Activated T-cell treated with anti-CD3 and anti-CD28 coated beads, Interleukin-2, amount 50 U/mL, for 24 hours (primary cell): ENCODE measurements around the gene PTPRG.

Experiments used
- DNase-seq: peaks from one replicate; pipeline ENCODE4 v3.0.0-alpha.2; 2020
- H3K27ac Mint-ChIP-seq: 2 replicates; pipeline ENCODE4 v1.8.0; 2020; ENCODE audit warnings: mild to moderate bottlenecking, mixed read lengths
- H3K27me3 Mint-ChIP-seq: 2 replicates; pipeline ENCODE4 v1.8.0; 2020; ENCODE audit warnings: mixed read lengths
- H3K36me3 Mint-ChIP-seq: 2 replicates; pipeline ENCODE4 v1.8.0; 2020; ENCODE audit warnings: low read depth, mixed read lengths
- H3K4me1 Mint-ChIP-seq: 2 replicates; pipeline ENCODE4 v1.8.0; 2020; ENCODE audit warnings: low read depth, mixed read lengths
- H3K4me3 Mint-ChIP-seq: 2 replicates; pipeline ENCODE4 v1.8.0; 2020; ENCODE audit warnings: mild to moderate bottlenecking, moderate library complexity, mixed read lengths
- H3K9me3 Mint-ChIP-seq: 2 replicates; pipeline ENCODE4 v1.8.0; 2020; ENCODE audit warnings: mixed read lengths

The PTPRG gene

DNA sequence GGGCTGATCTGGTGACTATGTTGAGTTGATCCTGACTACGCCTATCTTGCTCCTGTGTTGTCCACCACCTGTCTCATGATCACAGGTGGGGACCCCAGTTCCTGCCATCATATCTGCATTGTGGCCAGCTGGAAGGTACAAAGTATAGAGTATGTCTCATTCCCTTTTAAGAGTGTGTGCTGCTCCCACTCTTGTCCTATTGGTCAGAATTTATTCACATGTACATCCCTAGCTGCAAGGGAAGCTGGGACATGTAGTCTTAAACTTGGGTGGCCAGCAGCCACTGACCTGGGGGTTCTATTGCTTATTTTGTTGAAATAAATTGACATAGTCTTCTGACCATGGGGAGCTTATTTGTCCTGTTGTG, 373.1 kb downstream of the PTPRG start:
- Mint-ChIP-seq H3K36me3 (no peaks in the 10 kb centered on the region), H3K27me3 (no peaks in the 10 kb centered on the region), H3K4me1 (no peaks in the 10 kb centered on the region), H3K4me3 (no peak overlapping the region), H3K27ac (no peak overlapping the region), H3K9me3 (peaks cover 11% of the 10 kb centered on the region)
- DNase-seq: no peak

DNA sequence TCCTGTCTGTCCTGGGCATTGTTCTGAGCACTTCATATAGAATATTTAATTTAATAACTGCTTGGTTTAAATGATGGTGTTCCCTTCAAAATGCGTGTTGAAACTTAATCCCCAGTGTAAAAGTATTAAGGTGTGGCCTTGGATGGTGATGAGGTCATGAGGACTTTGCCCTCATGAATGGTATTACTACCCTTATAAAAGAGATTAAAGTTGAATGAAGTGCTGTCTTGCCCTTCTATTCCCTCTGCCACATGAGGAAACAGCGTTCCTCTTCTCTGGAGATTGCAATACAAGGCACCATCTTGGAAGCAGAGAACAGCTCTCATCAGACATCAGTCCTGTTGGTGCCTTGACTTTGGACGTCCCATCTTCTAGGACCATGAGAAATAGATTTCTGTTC, 374.4 kb downstream of the PTPRG start:
- Mint-ChIP-seq H3K4me3 (no peak overlapping the region), H3K4me1 (no peaks in the 10 kb centered on the region), H3K27me3 (no peaks in the 10 kb centered on the region), H3K36me3 (no peaks in the 10 kb centered on the region), H3K27ac (no peak overlapping the region), H3K9me3 (peaks cover 10% of the 10 kb centered on the region)
- DNase-seq: no peak

DNA sequence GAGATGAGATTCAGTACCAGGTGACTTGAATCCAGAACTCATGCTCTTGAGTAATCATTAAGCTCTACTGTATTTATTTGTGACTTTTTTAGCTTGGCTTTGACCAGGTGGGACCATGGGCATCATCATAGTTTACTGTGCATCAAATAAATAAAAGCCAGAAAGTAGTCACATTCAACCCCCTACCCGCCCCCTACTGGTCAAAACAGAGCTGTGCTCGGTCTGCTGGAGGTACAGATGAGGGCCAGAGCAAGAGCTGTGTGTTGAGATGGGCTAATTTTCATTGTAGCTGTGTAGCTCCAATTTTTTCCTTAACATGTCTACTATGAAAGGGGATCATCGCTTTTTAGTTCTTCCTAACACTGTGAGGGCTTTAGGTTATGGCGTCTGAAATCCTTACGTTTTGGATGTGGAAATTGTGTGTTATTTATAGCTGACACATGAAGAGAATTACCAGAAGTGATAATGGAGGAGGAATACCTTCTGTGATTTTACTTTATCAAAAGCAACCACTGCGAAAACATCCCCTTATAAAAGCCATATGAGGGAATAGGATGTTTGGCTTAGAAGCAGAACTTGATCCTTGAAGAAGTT, 375.1 kb downstream of the PTPRG start:
- H3K4me3 Mint-ChIP-seq: no peak overlapping the region
- no peaks in the 10 kb centered on the region for H3K36me3 Mint-ChIP-seq
- no peak for DNase-seq
- H3K27me3 Mint-ChIP-seq: no peaks in the 10 kb centered on the region
- peaks cover 7% of the 10 kb centered on the region for H3K9me3 Mint-ChIP-seq
- no peak overlapping the region for H3K27ac Mint-ChIP-seq
- no peaks in the 10 kb centered on the region for H3K4me1 Mint-ChIP-seq

DNA sequence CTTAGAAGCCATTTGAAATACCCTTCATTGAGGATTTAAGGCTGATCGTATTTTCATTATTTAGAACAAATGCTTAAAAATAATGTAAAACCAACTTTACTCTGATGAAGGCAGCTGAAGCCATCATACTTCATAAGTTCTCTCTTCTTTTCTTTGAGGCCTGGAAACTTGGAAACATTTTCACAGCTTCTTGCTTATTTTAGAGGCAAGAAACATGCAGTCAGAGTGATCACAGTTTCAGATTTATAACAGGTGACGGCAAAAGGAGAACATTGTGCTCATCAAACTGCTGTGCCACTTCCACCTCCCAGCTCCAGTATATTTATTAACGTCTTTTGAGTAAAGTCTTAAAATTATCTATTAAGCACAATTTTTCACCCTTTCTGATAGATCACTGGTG, 376.1 kb downstream of the PTPRG start:
- Mint-ChIP-seq H3K27ac (no peak overlapping the region), H3K27me3 (no peaks in the 10 kb centered on the region), H3K36me3 (no peaks in the 10 kb centered on the region), H3K4me3 (no peak overlapping the region), H3K9me3 (peaks cover 7% of the 10 kb centered on the region), H3K4me1 (no peaks in the 10 kb centered on the region)
- no peak for DNase-seq

DNA sequence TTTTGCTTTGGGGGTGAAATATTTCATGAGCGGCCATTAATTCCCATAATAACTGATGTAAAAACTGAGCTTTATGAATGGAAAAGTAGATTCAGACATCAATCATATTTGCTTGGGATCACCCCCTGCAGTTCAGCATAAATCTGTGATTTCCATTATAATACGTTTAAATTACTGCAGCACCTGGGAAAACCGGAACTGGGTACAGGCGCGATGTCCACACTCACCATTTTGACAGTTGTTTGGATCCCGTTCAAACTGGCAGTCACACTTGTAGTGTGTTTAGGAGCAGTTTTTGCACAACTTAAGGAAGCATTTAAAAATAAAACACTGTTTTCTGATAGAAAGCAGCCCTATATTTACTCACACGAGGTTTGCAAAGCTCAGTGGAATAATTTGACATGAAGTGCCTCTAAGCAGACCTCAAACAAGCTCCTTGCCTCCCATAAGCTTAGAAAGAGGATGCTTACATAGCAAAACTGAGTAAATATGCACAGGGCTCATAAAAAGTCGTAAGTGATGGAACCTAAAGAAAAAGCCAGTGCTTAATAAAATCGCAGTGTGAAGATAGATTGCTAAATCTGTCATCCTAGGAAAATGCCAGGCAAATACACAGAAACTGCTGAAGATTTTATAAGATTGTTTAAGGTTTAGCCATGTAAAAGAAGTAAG, 377.6 kb downstream of the PTPRG start:
- Mint-ChIP-seq H3K9me3 (peaks cover 7% of the 10 kb centered on the region), H3K4me3 (no peak overlapping the region), H3K27me3 (no peaks in the 10 kb centered on the region), H3K27ac (no peak overlapping the region), H3K4me1 (no peaks in the 10 kb centered on the region), H3K36me3 (no peaks in the 10 kb centered on the region)
- DNase-seq: no peak

DNA sequence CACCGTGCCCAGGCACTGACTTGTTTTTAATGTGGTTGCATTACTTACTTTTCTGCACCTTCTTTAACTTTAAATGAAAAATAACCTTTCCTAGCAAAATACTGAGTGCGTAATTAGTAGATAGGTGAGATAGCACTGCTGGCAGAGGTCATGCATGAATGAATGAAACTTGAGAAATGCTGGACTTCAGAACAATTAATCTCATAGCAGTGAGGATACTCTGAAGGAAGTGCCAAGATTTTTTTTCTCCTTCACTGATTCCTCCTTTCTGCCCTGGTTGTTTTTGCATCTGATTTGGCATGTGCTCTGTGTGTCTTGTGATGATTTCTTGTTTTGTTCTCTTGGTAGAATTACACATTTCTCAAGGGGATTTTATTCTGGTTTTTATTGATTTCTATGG, 378.9 kb downstream of the PTPRG start:
- Mint-ChIP-seq H3K36me3 (no peaks in the 10 kb centered on the region), H3K4me1 (no peaks in the 10 kb centered on the region), H3K9me3 (peaks cover 4% of the 10 kb centered on the region), H3K27me3 (no peaks in the 10 kb centered on the region), H3K27ac (no peak overlapping the region), H3K4me3 (no peak overlapping the region)
- no peak for DNase-seq

DNA sequence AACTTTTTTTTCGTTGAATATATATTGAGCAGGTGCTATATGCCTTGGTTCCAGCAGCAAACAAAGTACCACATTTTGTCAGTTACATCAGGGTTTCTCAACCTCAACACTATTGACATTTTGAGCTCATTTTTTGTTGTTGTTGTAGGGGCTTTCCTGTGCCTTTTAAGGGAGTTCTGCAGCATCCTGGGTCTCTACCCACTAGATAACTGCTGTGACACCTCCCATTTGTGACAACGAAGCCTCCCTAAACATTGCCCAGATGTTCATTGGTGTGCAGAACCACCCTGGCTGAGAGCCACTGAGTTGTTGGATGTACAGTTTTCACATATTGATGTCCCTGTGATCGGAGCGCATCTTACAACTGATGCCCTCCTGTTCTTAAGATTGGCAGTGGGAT, 382.6 kb downstream of the PTPRG start:
- Mint-ChIP-seq H3K4me1 (no peaks in the 10 kb centered on the region), H3K27me3 (no peaks in the 10 kb centered on the region), H3K9me3 (no peaks in the 10 kb centered on the region), H3K36me3 (no peaks in the 10 kb centered on the region), H3K27ac (no peak overlapping the region), H3K4me3 (no peak overlapping the region)
- no peak for DNase-seq

DNA sequence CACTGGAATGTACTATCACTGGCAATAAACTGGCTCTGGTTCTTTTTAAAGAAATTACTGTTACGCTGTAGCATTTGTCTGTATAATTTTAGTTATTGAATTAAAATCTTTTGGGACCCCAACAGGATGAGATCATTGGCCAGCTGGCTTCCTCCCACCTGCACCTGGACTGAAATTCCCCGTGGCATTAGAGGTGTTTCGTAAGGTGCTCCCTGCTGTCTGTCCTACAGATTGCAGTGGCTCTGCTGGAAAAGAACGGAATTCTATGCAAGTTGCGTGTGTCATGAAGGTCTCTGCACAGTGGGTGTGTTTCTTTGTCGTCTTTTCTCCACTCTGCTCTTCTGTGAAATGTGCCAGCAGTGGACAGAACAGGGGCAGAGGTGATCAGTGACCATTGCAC, 383.4 kb downstream of the PTPRG start:
- no peak overlapping the region for H3K4me3 Mint-ChIP-seq

DNA sequence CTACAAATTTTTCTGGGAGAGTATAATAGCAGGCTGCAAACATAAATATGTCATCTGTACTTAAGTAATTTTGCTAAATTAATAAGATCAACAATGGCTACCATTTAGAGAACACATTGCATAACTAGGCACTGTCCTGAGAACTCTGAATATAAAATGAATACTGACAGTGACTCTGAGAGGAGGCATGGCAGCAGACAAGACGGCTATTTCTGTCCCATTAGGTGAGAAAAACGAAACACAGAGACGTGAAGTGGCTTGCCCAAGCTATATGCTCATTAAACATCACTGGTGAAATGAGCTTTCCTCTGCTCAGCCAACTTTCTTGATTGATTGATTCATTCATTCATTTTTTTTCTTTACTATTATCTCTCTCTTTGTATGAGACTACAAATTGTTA, 384.3 kb downstream of the PTPRG start:
- Mint-ChIP-seq H3K9me3 (no peaks in the 10 kb centered on the region), H3K27me3 (no peaks in the 10 kb centered on the region), H3K4me1 (no peaks in the 10 kb centered on the region), H3K36me3 (no peaks in the 10 kb centered on the region), H3K27ac (no peak overlapping the region), H3K4me3 (no peak overlapping the region)
- no peak for DNase-seq

More for the DNA sequence above, 383.4 kb downstream of the PTPRG start:
- Mint-ChIP-seq H3K27ac (no peak overlapping the region), H3K27me3 (no peaks in the 10 kb centered on the region), H3K36me3 (no peaks in the 10 kb centered on the region), H3K4me1 (no peaks in the 10 kb centered on the region), H3K9me3 (no peaks in the 10 kb centered on the region)
- no peak for DNase-seq

DNA sequence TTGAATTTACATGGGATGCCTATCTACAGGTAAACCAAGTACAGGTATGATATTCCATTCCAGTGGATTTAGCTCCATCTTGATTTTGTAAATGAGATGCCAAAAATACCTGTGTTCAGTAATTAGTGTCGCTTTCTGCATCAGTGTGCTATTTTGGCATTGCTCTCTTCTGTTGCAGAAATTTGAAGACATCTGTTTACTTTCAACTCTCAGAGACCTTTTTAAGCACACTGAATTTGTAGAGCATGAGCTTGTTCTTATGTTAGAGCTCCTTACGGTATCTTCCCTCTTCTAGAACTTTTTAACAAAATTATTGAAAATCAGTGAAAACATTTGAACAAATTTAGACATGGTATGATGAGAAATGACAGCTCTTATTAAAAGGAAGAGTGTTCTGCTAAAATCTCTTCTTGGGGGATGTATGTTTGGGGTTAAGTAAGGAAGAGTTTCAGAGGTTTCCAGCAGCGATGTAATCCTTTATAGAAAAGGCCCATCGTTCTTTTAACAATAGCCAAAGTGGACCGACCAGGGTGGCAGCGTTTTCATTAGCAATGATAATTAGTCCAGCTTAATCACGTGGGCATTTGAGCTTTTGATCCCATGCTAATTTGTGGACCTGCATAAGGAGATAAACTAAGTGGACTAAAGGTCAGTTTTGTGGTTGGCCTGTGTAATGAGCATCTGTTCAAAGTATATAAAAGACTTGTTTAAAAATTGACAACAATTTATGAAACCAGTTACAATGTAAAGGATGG, 385.4 kb downstream of the PTPRG start:
- no peak overlapping the region for H3K4me3 Mint-ChIP-seq
- no peak overlapping the region for H3K27ac Mint-ChIP-seq
- DNase-seq: no peak
- no peaks in the 10 kb centered on the region for H3K36me3 Mint-ChIP-seq
- H3K27me3 Mint-ChIP-seq: no peaks in the 10 kb centered on the region
- H3K9me3 Mint-ChIP-seq: no peaks in the 10 kb centered on the region
- H3K4me1 Mint-ChIP-seq: no peaks in the 10 kb centered on the region

DNA sequence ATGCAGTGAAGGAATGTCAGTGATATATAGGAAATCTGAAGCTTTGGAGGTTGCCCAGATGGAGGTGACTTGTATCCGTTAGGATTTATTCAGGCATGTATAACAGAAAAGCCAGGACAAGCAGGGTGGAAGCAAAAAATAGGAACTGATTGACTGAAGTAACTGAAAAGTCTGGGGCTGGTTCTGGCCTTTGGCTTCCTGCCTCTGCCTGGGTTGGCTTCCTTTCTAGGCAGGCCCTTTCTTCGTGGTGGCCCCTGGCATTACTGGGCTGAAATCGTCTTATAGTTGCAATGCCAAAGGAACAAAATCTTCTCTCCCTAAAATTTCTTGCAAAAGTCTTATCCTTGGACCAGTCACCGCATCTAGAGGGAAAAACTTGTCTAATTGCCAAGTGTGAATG, 386.1 kb downstream of the PTPRG start:
- H3K27ac Mint-ChIP-seq: no peak overlapping the region
- H3K9me3 Mint-ChIP-seq: no peaks in the 10 kb centered on the region
- H3K4me1 Mint-ChIP-seq: no peaks in the 10 kb centered on the region
- H3K36me3 Mint-ChIP-seq: no peaks in the 10 kb centered on the region
- no peaks in the 10 kb centered on the region for H3K27me3 Mint-ChIP-seq
- DNase-seq: no peak
- no peak overlapping the region for H3K4me3 Mint-ChIP-seq

DNA sequence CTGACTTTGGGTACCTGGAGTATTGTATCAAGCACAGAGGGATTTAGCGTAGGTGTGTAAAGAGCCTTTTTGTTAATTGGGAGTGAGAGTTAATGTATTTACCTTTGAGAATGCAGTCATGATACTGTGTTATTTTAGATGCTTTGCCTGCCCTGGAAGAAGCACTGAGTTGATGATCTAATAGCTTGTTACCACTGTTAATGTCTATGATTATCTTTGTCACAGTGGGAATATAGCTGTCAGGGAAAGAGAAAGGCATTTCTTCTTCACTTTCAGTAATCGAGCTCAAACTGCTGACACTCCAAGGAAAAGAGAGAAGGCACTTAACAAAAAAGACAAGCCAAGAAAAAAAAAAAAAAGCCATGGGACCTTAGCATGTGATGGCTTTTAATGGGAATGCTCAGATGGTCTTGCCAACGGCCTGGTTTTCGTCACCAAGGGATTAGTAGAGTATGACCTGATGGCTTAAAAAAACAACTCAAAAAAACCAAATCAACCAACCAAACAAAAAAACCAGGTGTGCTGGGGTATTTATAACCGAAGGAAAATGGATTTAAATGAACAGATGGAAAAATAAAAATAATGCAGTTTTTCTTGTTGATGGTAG, 387.4 kb downstream of the PTPRG start:
- no peaks in the 10 kb centered on the region for H3K4me1 Mint-ChIP-seq
- no peak for DNase-seq
- no peak overlapping the region for H3K27ac Mint-ChIP-seq
- H3K27me3 Mint-ChIP-seq: no peaks in the 10 kb centered on the region
- H3K4me3 Mint-ChIP-seq: no peak overlapping the region
- H3K36me3 Mint-ChIP-seq: no peaks in the 10 kb centered on the region
- H3K9me3 Mint-ChIP-seq: no peaks in the 10 kb centered on the region

DNA sequence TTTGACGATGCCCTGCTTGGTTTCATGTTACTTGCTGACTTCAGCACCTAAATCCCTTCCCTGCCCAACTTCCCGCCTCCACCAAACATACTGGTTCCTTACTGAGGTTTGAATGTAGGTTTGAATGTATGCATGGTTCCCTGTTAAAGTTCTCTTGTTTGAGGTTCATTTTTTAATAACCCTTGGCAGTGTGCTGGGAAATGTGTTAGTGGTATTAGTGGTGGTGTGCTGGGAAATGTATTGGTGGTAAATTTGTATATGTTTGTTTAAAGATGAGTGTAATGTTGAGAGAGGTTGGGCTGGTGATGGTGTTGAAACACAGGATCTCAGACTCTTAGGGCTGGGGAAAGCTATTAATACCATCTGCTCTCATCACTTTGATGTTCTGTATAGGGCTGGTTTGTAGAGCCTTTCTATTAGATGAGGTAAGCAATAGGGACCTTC, 392.7 kb downstream of the PTPRG start:
- DNase-seq: no peak

DNA sequence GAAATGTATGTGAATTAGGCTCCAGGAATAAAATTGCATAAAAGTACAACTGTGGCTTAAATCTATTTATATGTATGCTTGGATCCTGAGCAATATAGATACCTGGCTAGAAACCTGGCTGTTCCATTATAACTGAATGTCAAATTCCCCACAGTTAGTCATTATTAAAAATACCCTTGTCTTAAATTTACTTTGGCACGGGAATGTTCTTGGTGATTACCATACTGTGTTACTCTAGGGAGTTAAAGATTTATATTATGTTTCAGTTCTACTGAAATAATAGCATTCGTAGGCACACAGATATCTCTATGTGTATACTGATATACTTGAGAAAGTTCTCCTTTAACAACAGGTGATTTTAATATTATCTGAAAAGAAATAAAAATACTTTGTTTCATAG, 394.1 kb downstream of the PTPRG start:
- H3K4me1 Mint-ChIP-seq: no peaks in the 10 kb centered on the region
- DNase-seq: no peak
- no peaks in the 10 kb centered on the region for H3K36me3 Mint-ChIP-seq
- no peaks in the 10 kb centered on the region for H3K27me3 Mint-ChIP-seq
- no peak overlapping the region for H3K4me3 Mint-ChIP-seq
- H3K9me3 Mint-ChIP-seq: no peaks in the 10 kb centered on the region
- H3K27ac Mint-ChIP-seq: no peak overlapping the region

More for the DNA sequence above, 392.7 kb downstream of the PTPRG start:
- H3K27me3 Mint-ChIP-seq: no peaks in the 10 kb centered on the region
- no peak overlapping the region for H3K4me3 Mint-ChIP-seq
- no peaks in the 10 kb centered on the region for H3K36me3 Mint-ChIP-seq
- no peak overlapping the region for H3K27ac Mint-ChIP-seq
- H3K4me1 Mint-ChIP-seq: no peaks in the 10 kb centered on the region
- no peaks in the 10 kb centered on the region for H3K9me3 Mint-ChIP-seq

DNA sequence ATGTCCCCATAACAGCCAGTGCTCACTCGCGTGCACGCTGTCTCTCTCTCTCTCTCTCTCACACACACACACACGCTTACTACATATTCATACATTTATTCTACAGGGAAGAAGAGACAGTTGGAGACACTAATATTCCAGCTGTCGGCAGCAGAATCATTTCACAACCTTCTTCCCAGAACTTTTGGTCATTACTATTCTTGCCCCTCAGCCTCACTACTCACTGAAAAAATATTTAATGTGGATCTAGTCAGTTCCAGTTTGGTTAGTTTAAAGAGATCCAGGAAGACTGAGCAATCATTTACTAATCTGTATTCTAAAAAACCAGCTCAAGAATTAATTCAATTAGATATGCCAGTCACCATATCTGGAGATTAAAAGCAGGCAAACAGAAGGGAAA, 394.9 kb downstream of the PTPRG start:
- Mint-ChIP-seq H3K27ac (no peak overlapping the region), H3K4me3 (no peak overlapping the region), H3K9me3 (no peaks in the 10 kb centered on the region), H3K36me3 (no peaks in the 10 kb centered on the region), H3K27me3 (no peaks in the 10 kb centered on the region), H3K4me1 (no peaks in the 10 kb centered on the region)
- DNase-seq: no peak
